Measurements from ENCODE around the gene PSMB1.
"Not testable (repeated sequence)": the region's sequence is repeated elsewhere in the genome, so short reads cannot be mapped to it uniquely, and the experiment has no call there.

Gene PSMB1

DNA sequence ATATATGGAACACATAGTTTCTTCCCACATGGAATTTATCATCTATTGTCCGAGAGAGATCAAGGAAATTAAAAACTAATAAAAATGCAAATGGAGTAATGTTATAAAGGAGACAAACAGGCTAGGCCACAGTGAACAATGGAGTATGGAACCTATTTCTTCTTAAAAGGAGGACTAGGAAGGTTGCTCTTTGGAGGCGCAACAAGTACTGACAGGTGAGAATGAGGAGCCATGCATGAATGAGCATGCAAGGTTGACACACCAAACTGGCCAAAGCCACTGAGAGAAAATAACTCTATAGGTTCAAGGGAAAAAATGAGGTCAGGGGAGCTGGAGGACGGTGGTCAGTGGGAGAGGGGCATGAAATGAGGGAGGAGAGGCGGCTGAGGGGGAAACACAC, 40.9 kb downstream of the PSMB1 start:
- Histone ChIP-seq H3K9ac (ENCODE audit: low read length) (no peak overlapping the region), H3K4me1 (ENCODE audit: control insufficient read depth, insufficient read depth, low read length) (no peaks in the 10 kb centered on the region), H3K36me3 (ENCODE audit: control insufficient read depth, insufficient read depth, low read length, severe bottlenecking) (no peaks in the 10 kb centered on the region), H3K27me3 (replicated peaks; ENCODE audit: control insufficient read depth, insufficient read depth, low read length) (no peaks in the 10 kb centered on the region), H3K4me3 (ENCODE audit: low read length) (no peak overlapping the region), H3K9me3 (ENCODE audit: control insufficient read depth, low read length) (peaks cover 12% of the 10 kb centered on the region)
- no peak for DNase-seq (ENCODE audit: low read depth)

DNA sequence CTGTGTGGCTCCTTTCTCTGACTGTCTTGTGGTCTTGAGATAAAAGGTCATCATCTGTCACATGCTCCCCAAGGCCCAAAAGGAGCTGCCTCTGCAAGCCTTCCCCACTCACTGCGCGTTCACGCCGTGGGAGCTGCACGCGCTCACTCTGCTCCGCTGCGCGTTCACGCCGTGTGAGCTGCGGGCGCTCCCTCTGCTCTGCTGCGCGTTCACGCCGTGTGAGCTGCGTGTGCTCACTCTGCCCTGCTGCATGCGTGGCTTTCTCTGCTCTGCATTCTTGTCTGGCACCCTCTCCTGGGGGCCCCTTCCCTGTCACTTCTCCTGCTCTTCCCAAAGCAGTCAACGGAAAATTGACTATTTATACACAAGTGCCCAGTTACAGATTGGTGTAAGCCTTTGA, 42.5 kb downstream of the PSMB1 start:
- Histone ChIP-seq H3K9me3 (ENCODE audit: control insufficient read depth, low read length) (peaks cover 12% of the 10 kb centered on the region), H3K4me1 (ENCODE audit: control insufficient read depth, insufficient read depth, low read length) (no peaks in the 10 kb centered on the region), H3K36me3 (ENCODE audit: control insufficient read depth, insufficient read depth, low read length, severe bottlenecking) (no peaks in the 10 kb centered on the region), H3K27me3 (replicated peaks; ENCODE audit: control insufficient read depth, insufficient read depth, low read length) (no peaks in the 10 kb centered on the region), H3K9ac (ENCODE audit: low read length) (no peak overlapping the region), H3K4me3 (ENCODE audit: low read length) (no peak overlapping the region)
- no peak for DNase-seq (ENCODE audit: low read depth)

DNA sequence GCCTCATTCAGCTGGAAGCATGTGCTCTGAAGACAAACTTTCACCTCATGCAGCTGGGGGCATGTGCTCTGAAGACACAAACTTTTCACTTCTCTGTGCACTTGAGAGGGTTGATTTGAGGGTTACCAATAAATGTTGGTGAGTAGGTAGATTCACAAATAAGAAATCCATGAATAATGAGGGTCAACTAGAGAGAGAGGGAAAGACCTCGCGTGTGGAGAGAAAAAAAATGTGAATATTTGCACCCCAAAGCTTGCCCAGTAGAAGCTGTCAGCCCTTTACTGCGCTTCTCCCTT, 43.4 kb downstream of the PSMB1 start:
- Histone ChIP-seq H3K4me3 (ENCODE audit: low read length) (no peak overlapping the region), H3K27me3 (replicated peaks; ENCODE audit: control insufficient read depth, insufficient read depth, low read length) (peaks cover under 1% of the 10 kb centered on the region), H3K4me1 (ENCODE audit: control insufficient read depth, insufficient read depth, low read length) (no peaks in the 10 kb centered on the region), H3K36me3 (ENCODE audit: control insufficient read depth, insufficient read depth, low read length, severe bottlenecking) (no peaks in the 10 kb centered on the region), H3K9ac (ENCODE audit: low read length) (no peak overlapping the region), H3K9me3 (ENCODE audit: control insufficient read depth, low read length) (peaks cover 8% of the 10 kb centered on the region)
- DNase-seq (ENCODE audit: low read depth): no peak

DNA sequence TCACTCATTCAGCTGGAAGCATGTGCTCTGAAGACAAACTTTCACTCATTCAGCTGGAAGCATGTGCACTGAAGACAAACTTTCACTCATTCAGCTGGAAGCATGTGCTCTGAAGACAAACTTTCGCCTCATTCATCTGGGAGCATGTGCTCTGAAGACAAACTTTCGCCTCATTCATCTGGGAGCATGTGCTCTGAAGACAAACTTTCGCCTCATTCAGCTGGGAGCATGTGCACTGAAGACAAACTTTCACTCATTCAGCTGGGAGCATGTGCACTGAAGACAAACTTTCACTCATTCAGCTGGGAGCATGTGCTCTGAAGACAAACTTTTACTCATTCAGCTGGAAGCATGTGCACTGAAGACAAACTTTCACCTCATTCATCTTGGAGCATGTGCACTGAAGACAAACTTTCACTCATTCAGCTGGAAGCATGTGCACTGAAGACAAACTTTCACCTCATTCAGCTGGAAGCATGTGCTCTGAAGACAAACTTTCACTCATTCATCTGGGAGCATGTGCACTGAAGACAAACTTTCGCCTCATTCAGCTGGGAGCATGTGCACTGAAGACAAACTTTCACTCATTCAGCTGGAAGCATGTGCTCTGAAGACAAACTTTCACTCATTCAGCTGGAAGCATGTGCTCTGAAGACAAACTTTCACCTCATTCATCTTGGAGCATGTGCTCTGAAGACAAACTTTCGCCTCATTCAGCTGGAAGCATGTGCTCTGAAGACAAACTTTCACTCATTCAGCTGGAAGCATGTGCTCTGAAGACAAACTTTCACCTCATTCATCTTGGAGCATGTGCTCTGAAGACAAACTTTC, 44.0 kb downstream of the PSMB1 start:
- not testable (repeated sequence) for H3K27me3 ChIP-seq (replicated peaks; ENCODE audit: control insufficient read depth, insufficient read depth, low read length); DNase-seq (ENCODE audit: low read depth); H3K9me3 ChIP-seq (ENCODE audit: control insufficient read depth, low read length); H3K9ac ChIP-seq (ENCODE audit: low read length); H3K36me3 ChIP-seq (ENCODE audit: control insufficient read depth, insufficient read depth, low read length, severe bottlenecking); H3K4me1 ChIP-seq (ENCODE audit: control insufficient read depth, insufficient read depth, low read length); H3K4me3 ChIP-seq (ENCODE audit: low read length)

DNA sequence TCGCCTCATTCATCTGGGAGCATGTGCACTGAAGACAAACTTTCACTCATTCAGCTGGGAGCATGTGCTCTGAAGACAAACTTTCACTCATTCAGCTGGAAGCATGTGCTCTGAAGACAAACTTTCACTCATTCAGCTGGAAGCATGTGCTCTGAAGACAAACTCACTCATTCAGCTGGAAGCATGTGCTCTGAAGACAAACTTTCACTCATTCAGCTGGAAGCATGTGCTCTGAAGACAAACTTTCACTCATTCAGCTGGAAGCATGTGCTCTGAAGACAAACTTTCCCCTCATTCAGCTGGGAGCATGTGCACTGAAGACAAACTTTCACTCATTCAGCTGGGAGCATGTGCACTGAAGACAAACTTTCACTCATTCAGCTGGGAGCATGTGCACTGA, 44.8 kb downstream of the PSMB1 start:
- not testable (repeated sequence) for H3K9ac ChIP-seq (ENCODE audit: low read length); H3K36me3 ChIP-seq (ENCODE audit: control insufficient read depth, insufficient read depth, low read length, severe bottlenecking); H3K4me1 ChIP-seq (ENCODE audit: control insufficient read depth, insufficient read depth, low read length); DNase-seq (ENCODE audit: low read depth); H3K4me3 ChIP-seq (ENCODE audit: low read length)
- Histone ChIP-seq H3K27me3 (replicated peaks; ENCODE audit: control insufficient read depth, insufficient read depth, low read length) (peaks cover 11% of the 10 kb centered on the region), H3K9me3 (ENCODE audit: control insufficient read depth, low read length) (peaks cover 14% of the 10 kb centered on the region)

DNA sequence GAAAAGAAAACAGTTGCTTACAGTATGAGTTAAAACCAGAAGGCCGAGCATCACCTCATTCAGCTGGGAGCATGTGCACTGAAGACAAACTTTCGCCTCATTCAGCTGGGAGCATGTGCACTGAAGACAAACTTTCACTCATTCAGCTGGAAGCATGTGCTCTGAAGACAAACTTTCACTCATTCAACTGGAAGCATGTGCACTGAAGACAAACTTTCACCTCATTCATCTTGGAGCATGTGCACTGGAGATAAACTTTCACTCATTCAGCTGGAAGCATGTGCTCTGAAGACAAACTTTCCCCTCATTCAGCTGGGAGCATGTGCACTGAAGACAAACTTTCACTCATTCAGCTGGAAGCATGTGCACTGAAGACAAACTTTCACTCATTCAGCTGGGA, 45.4 kb downstream of the PSMB1 start:
- DNase-seq (ENCODE audit: low read depth); H3K9ac ChIP-seq (ENCODE audit: low read length); H3K36me3 ChIP-seq (ENCODE audit: control insufficient read depth, insufficient read depth, low read length, severe bottlenecking); H3K4me1 ChIP-seq (ENCODE audit: control insufficient read depth, insufficient read depth, low read length); H3K4me3 ChIP-seq (ENCODE audit: low read length): not testable (repeated sequence)
- Histone ChIP-seq H3K27me3 (replicated peaks; ENCODE audit: control insufficient read depth, insufficient read depth, low read length) (peaks cover 11% of the 10 kb centered on the region), H3K9me3 (ENCODE audit: control insufficient read depth, low read length) (peaks cover 19% of the 10 kb centered on the region)

DNA sequence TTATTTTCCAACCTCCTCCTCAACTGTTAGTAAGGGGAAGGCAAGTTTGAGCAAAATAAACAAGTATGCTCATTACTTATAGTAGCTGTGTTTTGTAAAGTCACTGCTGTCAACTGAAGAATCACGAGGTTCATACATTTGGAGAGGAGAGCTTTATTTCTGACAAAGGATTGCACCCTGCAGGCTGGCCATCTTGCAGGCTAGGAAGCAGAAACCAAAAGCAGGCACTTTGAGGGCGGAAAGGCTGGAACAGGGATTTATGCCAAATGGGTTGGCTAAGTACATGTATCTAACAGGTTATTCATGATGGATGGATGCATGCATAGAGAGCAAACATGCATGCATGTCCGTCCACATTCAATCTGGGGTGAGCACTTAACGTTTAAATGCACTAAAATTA, 46.7 kb downstream of the PSMB1 start:
- Histone ChIP-seq H3K36me3 (ENCODE audit: control insufficient read depth, insufficient read depth, low read length, severe bottlenecking) (no peaks in the 10 kb centered on the region), H3K9ac (ENCODE audit: low read length) (no peak overlapping the region), H3K4me3 (ENCODE audit: low read length) (no peak overlapping the region), H3K27me3 (replicated peaks; ENCODE audit: control insufficient read depth, insufficient read depth, low read length) (peaks cover 12% of the 10 kb centered on the region), H3K4me1 (ENCODE audit: control insufficient read depth, insufficient read depth, low read length) (no peaks in the 10 kb centered on the region), H3K9me3 (ENCODE audit: control insufficient read depth, low read length) (peaks cover 28% of the 10 kb centered on the region)
- no peak for DNase-seq (ENCODE audit: low read depth)

DNA sequence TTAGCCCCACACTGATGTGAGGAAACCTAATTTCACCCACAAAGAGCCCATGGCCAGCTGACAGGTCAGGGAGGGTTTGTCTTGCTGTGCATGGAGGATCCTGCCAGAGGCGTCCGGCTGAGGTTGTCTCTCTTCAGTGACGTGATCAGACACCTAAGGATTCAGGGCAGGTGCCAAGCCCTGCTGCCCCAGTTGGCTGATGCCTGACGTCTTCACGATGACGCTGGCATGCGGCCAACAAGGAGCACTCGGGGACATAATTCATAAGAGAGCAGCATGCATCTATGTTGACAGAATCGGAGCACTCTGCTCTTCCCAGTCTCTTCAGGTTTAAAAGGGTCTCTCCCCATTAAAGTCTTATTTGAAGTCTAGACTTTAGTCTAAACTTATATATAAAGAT, 47.8 kb downstream of the PSMB1 start:
- Histone ChIP-seq H3K9me3 (ENCODE audit: control insufficient read depth, low read length) (peaks cover 34% of the 10 kb centered on the region), H3K4me3 (ENCODE audit: low read length) (no peak overlapping the region), H3K4me1 (ENCODE audit: control insufficient read depth, insufficient read depth, low read length) (no peaks in the 10 kb centered on the region), H3K9ac (ENCODE audit: low read length) (no peak overlapping the region), H3K27me3 (replicated peaks; ENCODE audit: control insufficient read depth, insufficient read depth, low read length) (peaks cover 18% of the 10 kb centered on the region), H3K36me3 (ENCODE audit: control insufficient read depth, insufficient read depth, low read length, severe bottlenecking) (no peaks in the 10 kb centered on the region)
- DNase-seq (ENCODE audit: low read depth): no peak

DNA sequence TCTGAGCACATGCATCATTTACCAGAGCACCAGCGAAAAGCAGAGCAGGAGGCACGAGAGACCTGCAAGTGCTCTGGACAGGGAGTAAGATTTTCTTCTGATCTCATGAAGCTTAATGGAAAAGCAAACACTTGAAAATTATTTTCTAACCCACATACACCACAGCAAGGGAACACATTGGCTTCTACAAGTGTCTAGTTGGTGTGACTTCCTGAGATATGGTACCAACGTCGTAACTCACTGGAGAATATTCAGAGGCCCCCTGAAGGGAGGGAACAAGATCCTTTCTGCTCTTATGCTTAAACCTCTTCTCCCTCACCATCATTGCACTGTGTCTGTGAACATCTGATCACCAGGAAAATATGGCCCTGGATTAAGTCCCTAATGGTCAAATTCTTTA, 48.6 kb downstream of the PSMB1 start:
- DNase-seq (ENCODE audit: low read depth): no peak
- H3K9ac ChIP-seq (ENCODE audit: low read length): no peak overlapping the region
- no peaks in the 10 kb centered on the region for H3K36me3 ChIP-seq (ENCODE audit: control insufficient read depth, insufficient read depth, low read length, severe bottlenecking)
- no peak overlapping the region for H3K4me3 ChIP-seq (ENCODE audit: low read length)
- peaks cover 29% of the 10 kb centered on the region for H3K9me3 ChIP-seq (ENCODE audit: control insufficient read depth, low read length)
- H3K4me1 ChIP-seq (ENCODE audit: control insufficient read depth, insufficient read depth, low read length): no peaks in the 10 kb centered on the region
- peaks cover 22% of the 10 kb centered on the region for H3K27me3 ChIP-seq (replicated peaks; ENCODE audit: control insufficient read depth, insufficient read depth, low read length)

DNA sequence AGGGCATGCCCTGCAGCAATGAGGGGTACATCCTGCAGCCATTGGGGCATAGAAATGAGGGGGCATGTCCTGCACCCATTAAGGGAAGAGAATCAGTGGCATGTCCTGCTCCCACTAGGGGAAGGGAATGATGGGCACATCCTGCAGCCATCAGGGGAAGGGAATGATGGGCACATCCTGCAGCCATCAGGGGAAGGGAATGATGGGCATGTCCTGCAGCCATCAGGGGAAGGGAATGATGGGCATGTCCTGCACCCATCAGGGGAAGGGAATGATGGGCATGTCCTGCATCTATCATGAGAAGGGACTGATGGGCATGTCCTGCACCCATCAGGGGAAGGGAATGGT, 49.7 kb downstream of the PSMB1 start:
- no peaks in the 10 kb centered on the region for H3K4me1 ChIP-seq (ENCODE audit: control insufficient read depth, insufficient read depth, low read length)
- no peak overlapping the region for H3K9ac ChIP-seq (ENCODE audit: low read length)
- no peak overlapping the region for H3K4me3 ChIP-seq (ENCODE audit: low read length)
- no peaks in the 10 kb centered on the region for H3K36me3 ChIP-seq (ENCODE audit: control insufficient read depth, insufficient read depth, low read length, severe bottlenecking)
- peaks cover 22% of the 10 kb centered on the region for H3K27me3 ChIP-seq (replicated peaks; ENCODE audit: control insufficient read depth, insufficient read depth, low read length)
- peaks cover 26% of the 10 kb centered on the region for H3K9me3 ChIP-seq (ENCODE audit: control insufficient read depth, low read length)
- DNase-seq (ENCODE audit: low read depth): no peak

DNA sequence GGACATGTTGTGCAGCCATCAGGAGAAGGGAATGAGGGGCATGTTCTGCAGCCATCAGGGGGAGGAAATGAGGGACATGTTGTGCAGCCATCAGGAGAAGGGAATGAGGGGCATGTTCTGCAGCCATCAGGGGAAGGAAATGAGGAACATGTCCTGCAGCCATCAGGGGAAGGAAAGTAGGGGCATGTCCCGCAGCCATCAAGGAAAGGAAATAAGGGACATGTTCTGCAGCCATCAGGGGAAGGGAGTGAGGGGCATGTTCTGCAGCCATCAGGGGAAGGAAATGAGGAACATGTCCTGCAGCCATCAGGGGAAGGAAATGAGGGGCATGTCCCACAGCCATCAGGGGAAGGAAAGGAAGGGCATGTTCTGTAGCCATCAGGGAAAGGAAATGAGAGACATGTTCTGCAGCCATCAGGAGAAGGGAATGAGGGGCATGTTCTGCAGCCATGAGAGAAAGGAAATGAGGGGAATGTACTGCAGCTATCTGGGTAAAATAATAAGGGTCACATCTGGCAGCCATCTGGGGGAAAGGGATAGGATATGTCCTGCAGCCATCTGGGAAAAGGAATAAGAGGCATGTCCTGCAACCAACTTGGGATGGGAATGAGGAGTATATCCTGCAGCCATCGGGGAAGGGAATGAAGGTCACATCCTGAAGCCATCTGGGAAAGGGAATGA, 50.2 kb downstream of the PSMB1 start:
- Histone ChIP-seq H3K9me3 (ENCODE audit: control insufficient read depth, low read length) (peaks cover 26% of the 10 kb centered on the region), H3K27me3 (replicated peaks; ENCODE audit: control insufficient read depth, insufficient read depth, low read length) (peaks cover 22% of the 10 kb centered on the region)
- H3K9ac ChIP-seq (ENCODE audit: low read length); H3K4me1 ChIP-seq (ENCODE audit: control insufficient read depth, insufficient read depth, low read length); H3K4me3 ChIP-seq (ENCODE audit: low read length); DNase-seq (ENCODE audit: low read depth); H3K36me3 ChIP-seq (ENCODE audit: control insufficient read depth, insufficient read depth, low read length, severe bottlenecking): not testable (repeated sequence)

DNA sequence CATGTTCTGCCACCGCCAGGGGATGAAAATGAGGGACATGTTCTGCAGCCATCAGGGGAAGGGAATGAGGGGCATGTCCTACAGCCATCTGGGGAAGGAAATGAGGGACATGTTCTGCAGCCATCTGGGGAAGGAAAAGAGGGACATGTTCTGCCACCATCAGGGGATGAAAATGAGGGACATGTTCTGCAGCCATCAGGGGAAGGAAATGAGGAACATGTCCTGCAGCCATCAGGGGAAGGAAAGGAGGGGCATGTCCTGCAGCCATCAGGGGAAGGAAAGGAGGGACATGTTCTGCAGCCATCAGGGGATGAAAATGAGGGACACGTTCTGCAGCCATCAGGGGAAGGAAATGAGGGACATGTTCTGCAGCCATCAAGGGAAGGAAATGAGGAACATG, 50.8 kb downstream of the PSMB1 start:
- Histone ChIP-seq H3K9me3 (ENCODE audit: control insufficient read depth, low read length) (peaks cover 26% of the 10 kb centered on the region), H3K27me3 (replicated peaks; ENCODE audit: control insufficient read depth, insufficient read depth, low read length) (peaks cover 25% of the 10 kb centered on the region)
- not testable (repeated sequence) for H3K4me3 ChIP-seq (ENCODE audit: low read length); H3K4me1 ChIP-seq (ENCODE audit: control insufficient read depth, insufficient read depth, low read length); H3K36me3 ChIP-seq (ENCODE audit: control insufficient read depth, insufficient read depth, low read length, severe bottlenecking); H3K9ac ChIP-seq (ENCODE audit: low read length); DNase-seq (ENCODE audit: low read depth)
